IMR-90 (cell line): ENCODE data around the gene ANHX. TPM values are rescaled to one million over a fixed set of nuclear protein-coding genes. Genes with fewer than 3 reads are reported as not detected.

ENCODE experiments used
- ATAC-seq: fragments of 200-7000 bp; cut with Tn5 transposase; 2 replicates; pipeline ENCODE4 v1.9.1; 2020; ENCODE audit warnings: low read depth, mild to moderate bottlenecking, moderate library complexity
- BruUV-seq: library from RNA; stranded (reverse); fragments of 400-500 nt; replicated peaks from 2 replicates; lab custom pipeline; 2021; lab: Mats Ljungman, UMichigan
- CTCF ChIA-PET: fragments of 300-600 bp; formaldehyde crosslinking; extraction: SDS; loops from one replicate; lab custom pipeline; 2021; ENCODE audit warnings: antibody characterized with exemption; lab: Yijun Ruan, JAX
- POLR2A ChIA-PET: fragments of 300-600 bp; sonication (Branson Sonifier 250); formaldehyde crosslinking; loops from one replicate; lab custom pipeline; 2022; ENCODE audit warnings: antibody characterized with exemption; ENCODE audit not compliant: unreplicated experiment; lab: Charles Lee
- DNase-seq: peaks from one replicate; pipeline ENCODE4 v3.0.0; 2013
- H2AFZ ChIP-seq: replicated peaks from 2 replicates; pipeline ENCODE3; 2013; ENCODE audit warnings: low read length, mild to moderate bottlenecking; ENCODE audit not compliant: poor library complexity
- H2AK5ac ChIP-seq: 2 replicates; pipeline ENCODE4 v1.6.1; 2013; ENCODE audit warnings: low read depth, low read length, inconsistent platforms
- H2AK9ac ChIP-seq: replicated peaks from 2 replicates; pipeline ENCODE3; 2013; ENCODE audit warnings: mild to moderate bottlenecking, low read depth, low read length, moderate library complexity; ENCODE audit not compliant: poor library complexity
- H2BK120ac ChIP-seq: 2 replicates; pipeline ENCODE4 v1.6.1; 2013; ENCODE audit warnings: low read depth, low read length, inconsistent platforms
- H2BK15ac ChIP-seq: 3 replicates; pipeline ENCODE4 v1.6.1; 2013; ENCODE audit warnings: low read depth, low read length, inconsistent platforms
- H2BK20ac ChIP-seq: 2 replicates; pipeline ENCODE4 v1.6.1; 2013; ENCODE audit warnings: low read depth, mild to moderate bottlenecking, inconsistent platforms, low read length, moderate library complexity
- H2BK5ac ChIP-seq: 2 replicates; pipeline ENCODE4 v1.6.1; 2013; ENCODE audit warnings: mild to moderate bottlenecking, low read depth, low read length, inconsistent platforms; ENCODE audit not compliant: poor library complexity, severe bottlenecking
- H3K14ac ChIP-seq: replicated peaks from 2 replicates; pipeline ENCODE4 v1.6.1; 2013; ENCODE audit warnings: low read depth, low read length, inconsistent platforms
- H3K18ac ChIP-seq: 2 replicates; pipeline ENCODE4 v1.6.1; 2013; ENCODE audit warnings: low read depth, low read length, control low read depth
- H3K23ac ChIP-seq: 2 replicates; pipeline ENCODE4 v1.6.1; 2013; ENCODE audit warnings: low read depth, low read length, inconsistent platforms
- H3K27ac ChIP-seq: 2 replicates; pipeline ENCODE4 v1.5.1; 2013; ENCODE audit warnings: mild to moderate bottlenecking, control low read depth, low read length; ENCODE audit not compliant: insufficient read depth
- H3K27me3 ChIP-seq: 2 replicates; pipeline ENCODE4 v1.6.1; 2013; ENCODE audit warnings: low read length; ENCODE audit not compliant: control insufficient read depth, insufficient read depth
- H3K36me3 ChIP-seq: 2 replicates; pipeline ENCODE4 v1.6.1; 2013; ENCODE audit warnings: low read length, mixed read lengths; ENCODE audit not compliant: control insufficient read depth, insufficient read depth
- H3K4ac ChIP-seq: 2 replicates; pipeline ENCODE4 v1.6.1; 2013; ENCODE audit warnings: low read depth, low read length, inconsistent platforms
- H3K4me1 ChIP-seq: 2 replicates; pipeline ENCODE4 v1.6.1; 2013; ENCODE audit warnings: low read length, mixed read lengths; ENCODE audit not compliant: control insufficient read depth, insufficient read depth
- H3K4me2 ChIP-seq: 2 replicates; pipeline ENCODE4 v1.6.1; 2013; ENCODE audit warnings: low read depth, mild to moderate bottlenecking, control low read depth, low read length, moderate library complexity
- H3K4me3 ChIP-seq: 2 replicates; pipeline ENCODE4 v1.5.1; 2013; ENCODE audit warnings: low read depth, mild to moderate bottlenecking, control low read depth, low read length, moderate library complexity; ENCODE audit not compliant: insufficient read depth
- H3K56ac ChIP-seq: 2 replicates; pipeline ENCODE4 v1.6.1; 2013; ENCODE audit warnings: low read length, inconsistent platforms; ENCODE audit not compliant: insufficient read depth; ENCODE audit errors: extremely low read depth
- H3K79me1 ChIP-seq, 2 experiments: 2 replicates each; pipeline ENCODE4 v1.6.1; 2013; ENCODE audit warnings: low read length in 2 of 2, inconsistent platforms in 1 of 2, low read depth in 1 of 2
- H3K9ac ChIP-seq: 2 replicates; pipeline ENCODE4 v1.6.1; 2013; ENCODE audit warnings: low read depth, low read length, control low read depth
- H3K9me1 ChIP-seq: 2 replicates; pipeline ENCODE4 v1.6.1; 2013; ENCODE audit warnings: low read length, inconsistent platforms; ENCODE audit not compliant: insufficient read depth
- H3K9me3 ChIP-seq: 2 replicates; pipeline ENCODE4 v1.6.1; 2013; ENCODE audit warnings: low read length; ENCODE audit not compliant: control insufficient read depth, insufficient read depth
- H4K20me1 ChIP-seq: 2 replicates; pipeline ENCODE4 v1.6.1; 2013; ENCODE audit warnings: low read length, inconsistent platforms; ENCODE audit not compliant: insufficient read depth
- H4K5ac ChIP-seq: 2 replicates; pipeline ENCODE4 v1.6.1; 2013; ENCODE audit warnings: mild to moderate bottlenecking, low read depth, low read length, control low read depth
- H4K8ac ChIP-seq, 2 experiments: 2 replicates each; pipeline ENCODE4 v1.6.1; 2013; ENCODE audit warnings: low read depth in 2 of 2, low read length in 2 of 2, control low read depth in 1 of 2, inconsistent platforms in 1 of 2
- H4K91ac ChIP-seq: 2 replicates; pipeline ENCODE4 v1.6.1; 2013; ENCODE audit warnings: low read depth, low read length, inconsistent platforms; ENCODE audit not compliant: insufficient read depth
- BHLHE40 ChIP-seq: fragments of 150-350 bp; IDR thresholded peaks from 2 replicates; pipeline ENCODE4 v1.6.1; 2016; ENCODE audit warnings: mild to moderate bottlenecking, low read depth, low read length
- CHD1 ChIP-seq: IDR thresholded peaks from 2 replicates; pipeline ENCODE4 v1.6.1; 2012; ENCODE audit warnings: low read depth, low read length, improper control_type of control experiment
- FOS ChIP-seq: fragments of 150-350 bp; IDR thresholded peaks from 2 replicates; pipeline ENCODE4 v1.6.1; 2016; ENCODE audit warnings: low read depth, low read length
- MAFK ChIP-seq: IDR thresholded peaks from 2 replicates; pipeline ENCODE4 v1.6.1; 2012; ENCODE audit warnings: low read depth, low read length, improper control_type of control experiment
- MXI1 ChIP-seq: IDR thresholded peaks from 2 replicates; pipeline ENCODE4 v1.6.1; 2012; ENCODE audit warnings: low read depth, mild to moderate bottlenecking, low read length, moderate library complexity, borderline replicate concordance
- NFE2L2 ChIP-seq: fragments of 150-350 bp; IDR thresholded peaks from 2 replicates; pipeline ENCODE4 v1.6.1; 2016; ENCODE audit warnings: low read depth, mild to moderate bottlenecking, low read length
- RFX5 ChIP-seq: IDR thresholded peaks from 2 replicates; pipeline ENCODE4 v1.8.0; 2012; ENCODE audit warnings: low read depth, mild to moderate bottlenecking, low read length, moderate library complexity
- SMC3 ChIP-seq: fragments of 150-350 bp; IDR thresholded peaks from 2 replicates; pipeline ENCODE4 v1.6.1; 2016; ENCODE audit warnings: low read depth, mild to moderate bottlenecking, antibody characterized with exemption, low read length, moderate library complexity
- WGBS, 2 experiments: methylation state at CpG; one replicate each; pipeline versions ENCODE4 v1.1.5 to v1.1.7; 2013; ENCODE audit warnings: missing lambda C conversion rate in 2 of 2; ENCODE audit not compliant: insufficient read length in 1 of 2; ENCODE audit errors: extremely low coverage in 2 of 2; 5-methylcytosine and 5-hydroxymethylcytosine counted together
- dilution Hi-C: fragments of 300-500 bp; cut with HindIII; formaldehyde crosslinking; loops from one replicate; pipeline ENCODE4 v1.14.3; 2018; ENCODE audit warnings: low sequenced_read_pairs; ENCODE audit not compliant: unreplicated experiment
- in situ Hi-C: fragments of 300-500 bp; cut with MboI; formaldehyde crosslinking; loops from 3 replicates; pipeline ENCODE4 v1.14.3; 2019; ENCODE audit warnings: low sequenced_read_pairs, inconsistent platforms, mixed read lengths
- intact Hi-C: fragments of 100-400 bp; cut with micrococcal nuclease; formaldehyde crosslinking; loops from 2 replicates; pipeline ENCODE4 v1.10.0; 2022
- polyA plus RNA-seq, 3 experiments: library from polyadenylated mRNA; depleted of rRNA; stranded (reverse); fragments of >200 nt; gene quantifications; 2 replicates each; pipeline ENCODE4 v1.2.3, GENCODE V29; 2012; ENCODE audit warnings: low replicate concordance in 1 of 3
- total RNA-seq: library from RNA; depleted of rRNA; stranded (reverse); fragments of >200 nt; gene quantifications from 2 replicates; pipeline ENCODE4 v1.2.3, GENCODE V29; 2012
- TF ChIP-seq, protein P1 (sequence below): fragments of 150-350 bp; IDR thresholded peaks from 2 replicates; pipeline ENCODE4 v1.6.1; 2017; ENCODE audit warnings: mild to moderate bottlenecking, antibody characterized with exemption, low read length, low read depth
- TF ChIP-seq, protein P2 (sequence below): conservative IDR thresholded peaks from 2 replicates; pipeline ENCODE4 v1.5.1; 2012; ENCODE audit warnings: mild to moderate bottlenecking, low read depth, low read length, improper control_type of control experiment
- TF ChIP-seq, protein P3 (sequence below): fragments of 150-350 bp; IDR thresholded peaks from 2 replicates; pipeline ENCODE4 v1.6.1; 2016; ENCODE audit warnings: low read depth, mild to moderate bottlenecking, low read length, moderate library complexity, borderline replicate concordance

The ANHX gene
- total and polyA plus RNA-seq, 2 of the 4 experiments (the other 2 are of a cell fraction) = not detected

DNA sequence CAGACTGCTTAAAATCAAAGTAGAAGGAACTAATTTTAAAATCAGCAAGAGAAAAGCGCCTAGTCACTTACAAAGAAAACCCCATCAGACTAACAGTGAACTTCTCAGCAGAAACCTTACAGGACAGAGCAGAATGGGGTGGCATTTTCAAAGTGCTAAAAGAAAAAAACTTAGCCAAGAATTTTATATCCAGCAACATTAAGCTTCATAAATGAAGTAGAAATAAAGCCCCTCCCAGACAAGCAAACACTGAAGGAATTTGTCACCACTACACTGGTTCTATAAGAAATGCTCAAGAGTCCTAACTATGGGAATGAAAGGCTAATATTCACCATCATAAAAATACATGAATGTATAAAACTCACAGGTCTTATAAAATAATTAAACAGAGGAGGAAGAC lies 60.8 kb downstream of the ANHX start:
- Histone ChIP-seq H4K20me1 (no peaks in the 10 kb centered on the region), H2BK20ac (no peak overlapping the region), H2BK15ac (no peak overlapping the region), H3K23ac (no peak overlapping the region), H2BK120ac (no peak overlapping the region), H4K8ac (no peak overlapping the region), H3K4me2 (no peak overlapping the region), H3K4me3 (no peak overlapping the region), H3K14ac (no peak overlapping the region), H3K27me3 (no peaks in the 10 kb centered on the region), H3K4me1 (no peaks in the 10 kb centered on the region), H3K27ac (no peak overlapping the region), H3K79me1 (no peaks in the 10 kb centered on the region), H2AK5ac (no peak overlapping the region), H3K9me3 (peaks cover 24% of the 10 kb centered on the region), H3K56ac (no peak overlapping the region), H3K18ac (no peak overlapping the region), H2AFZ (no peak overlapping the region), H3K9me1 (no peaks in the 10 kb centered on the region), H3K36me3 (no peaks in the 10 kb centered on the region), H3K9ac (no peak overlapping the region), H2BK5ac (no peak overlapping the region), H2AK9ac (no peak overlapping the region), H4K91ac (no peak overlapping the region), H4K5ac (no peak overlapping the region), H3K4ac (no peak overlapping the region)
- CTCF ChIA-PET = no interaction called here
- POLR2A ChIA-PET = no interaction called here
- in situ Hi-C loops = no loop called here
- DNase-seq (no peak), ATAC-seq (no peak)
- BruUV-seq = no TSS peak
- dilution Hi-C loops = no loop called here
- WGBS, 2 experiments = no CpG with 5 or more reads among the region's 1 CpG
- intact Hi-C loops = no loop called here
- no peak for TF ChIP-seq NFE2L2
- no peak for TF ChIP-seq BHLHE40
- TF ChIP-seq, protein P1, sequence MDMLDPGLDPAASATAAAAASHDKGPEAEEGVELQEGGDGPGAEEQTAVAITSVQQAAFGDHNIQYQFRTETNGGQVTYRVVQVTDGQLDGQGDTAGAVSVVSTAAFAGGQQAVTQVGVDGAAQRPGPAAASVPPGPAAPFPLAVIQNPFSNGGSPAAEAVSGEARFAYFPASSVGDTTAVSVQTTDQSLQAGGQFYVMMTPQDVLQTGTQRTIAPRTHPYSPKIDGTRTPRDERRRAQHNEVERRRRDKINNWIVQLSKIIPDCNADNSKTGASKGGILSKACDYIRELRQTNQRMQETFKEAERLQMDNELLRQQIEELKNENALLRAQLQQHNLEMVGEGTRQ = no peak
- TF ChIP-seq MXI1 = no peak
- TF ChIP-seq, protein P2, sequence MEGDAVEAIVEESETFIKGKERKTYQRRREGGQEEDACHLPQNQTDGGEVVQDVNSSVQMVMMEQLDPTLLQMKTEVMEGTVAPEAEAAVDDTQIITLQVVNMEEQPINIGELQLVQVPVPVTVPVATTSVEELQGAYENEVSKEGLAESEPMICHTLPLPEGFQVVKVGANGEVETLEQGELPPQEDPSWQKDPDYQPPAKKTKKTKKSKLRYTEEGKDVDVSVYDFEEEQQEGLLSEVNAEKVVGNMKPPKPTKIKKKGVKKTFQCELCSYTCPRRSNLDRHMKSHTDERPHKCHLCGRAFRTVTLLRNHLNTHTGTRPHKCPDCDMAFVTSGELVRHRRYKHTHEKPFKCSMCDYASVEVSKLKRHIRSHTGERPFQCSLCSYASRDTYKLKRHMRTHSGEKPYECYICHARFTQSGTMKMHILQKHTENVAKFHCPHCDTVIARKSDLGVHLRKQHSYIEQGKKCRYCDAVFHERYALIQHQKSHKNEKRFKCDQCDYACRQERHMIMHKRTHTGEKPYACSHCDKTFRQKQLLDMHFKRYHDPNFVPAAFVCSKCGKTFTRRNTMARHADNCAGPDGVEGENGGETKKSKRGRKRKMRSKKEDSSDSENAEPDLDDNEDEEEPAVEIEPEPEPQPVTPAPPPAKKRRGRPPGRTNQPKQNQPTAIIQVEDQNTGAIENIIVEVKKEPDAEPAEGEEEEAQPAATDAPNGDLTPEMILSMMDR = no peak
- TF ChIP-seq CHD1 = no peak
- TF ChIP-seq RFX5 = no peak
- no peak for TF ChIP-seq MAFK
- TF ChIP-seq, protein P3, sequence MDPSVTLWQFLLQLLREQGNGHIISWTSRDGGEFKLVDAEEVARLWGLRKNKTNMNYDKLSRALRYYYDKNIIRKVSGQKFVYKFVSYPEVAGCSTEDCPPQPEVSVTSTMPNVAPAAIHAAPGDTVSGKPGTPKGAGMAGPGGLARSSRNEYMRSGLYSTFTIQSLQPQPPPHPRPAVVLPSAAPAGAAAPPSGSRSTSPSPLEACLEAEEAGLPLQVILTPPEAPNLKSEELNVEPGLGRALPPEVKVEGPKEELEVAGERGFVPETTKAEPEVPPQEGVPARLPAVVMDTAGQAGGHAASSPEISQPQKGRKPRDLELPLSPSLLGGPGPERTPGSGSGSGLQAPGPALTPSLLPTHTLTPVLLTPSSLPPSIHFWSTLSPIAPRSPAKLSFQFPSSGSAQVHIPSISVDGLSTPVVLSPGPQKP = no peak
- TF ChIP-seq FOS = no peak
- TF ChIP-seq SMC3 = no peak
